WTC11 (cell line): ENCODE results near the gene CDC20B. TPM values are rescaled to one million over a fixed set of nuclear protein-coding genes. Genes with fewer than 3 reads are reported as not detected.

ENCODE experiments used
- ATAC-seq: fragments of 200-7000 bp; cut with Tn5 transposase; 2 replicates; pipeline ENCODE4 v1.10.0; 2021; ENCODE audit warnings: mild to moderate bottlenecking, moderate library complexity
- Bru-seq: library from RNA; stranded (reverse); fragments of 400-500 nt; gene quantifications from one replicate; lab custom pipeline; 2021; lab: Mats Ljungman, UMichigan
- CTCF ChIA-PET: fragments of 300-600 bp; sonication (Branson Sonifier 250); formaldehyde crosslinking; loops from one replicate; lab custom pipeline; 2021; ENCODE audit warnings: antibody characterized with exemption; lab: Charles Lee
- POLR2A ChIA-PET: fragments of 350-600 bp; sonication (Branson Sonifier 250); formaldehyde crosslinking; loops from one replicate; lab custom pipeline; 2021; ENCODE audit warnings: antibody characterized with exemption; lab: Charles Lee
- DNase-seq: peaks from one replicate; pipeline ENCODE4 v3.0.0; 2021; ENCODE audit warnings: low spot score
- H3K27ac Mint-ChIP-seq: 2 replicates; pipeline ENCODE4 v1.8.0; 2021; ENCODE audit warnings: mixed read lengths
- H3K27me3 Mint-ChIP-seq: 2 replicates; pipeline ENCODE4 v1.8.0; 2021; ENCODE audit warnings: low read depth, mild to moderate bottlenecking, moderate library complexity, mixed read lengths
- H3K36me3 Mint-ChIP-seq: 2 replicates; pipeline ENCODE4 v1.8.0; 2021; ENCODE audit warnings: mixed read lengths
- H3K4me1 Mint-ChIP-seq: 2 replicates; pipeline ENCODE4 v1.8.0; 2022; ENCODE audit warnings: mixed read lengths
- H3K4me3 Mint-ChIP-seq: 2 replicates; pipeline ENCODE4 v1.8.0; 2021; ENCODE audit warnings: mild to moderate bottlenecking, moderate library complexity, mixed read lengths
- H3K9me3 Mint-ChIP-seq: 2 replicates; pipeline ENCODE4 v1.8.0; 2021; ENCODE audit warnings: mixed read lengths
- ERG ChIP-seq: fragments of 250-450 bp; sonication (Bioruptor Pico); IDR thresholded peaks from 2 replicates; pipeline ENCODE4 v1.8.0; 2021; ENCODE audit warnings: mild to moderate bottlenecking
- ETV6 ChIP-seq: sonication (generic); formaldehyde crosslinking; IDR thresholded peaks from 2 replicates; pipeline ENCODE4 v1.8.1; 2022; ENCODE audit warnings: mild to moderate bottlenecking, missing genetic modification reagents
- FOXK1 ChIP-seq: sonication (generic); formaldehyde crosslinking; IDR thresholded peaks from 2 replicates; pipeline ENCODE4 v1.8.0; 2022; ENCODE audit warnings: mild to moderate bottlenecking, moderate library complexity, missing genetic modification reagents
- NFATC4 ChIP-seq: fragments of 250-450 bp; sonication (Bioruptor Pico); IDR thresholded peaks from 2 replicates; pipeline ENCODE4 v1.9.0; 2021; ENCODE audit warnings: mild to moderate bottlenecking
- NFYB ChIP-seq: sonication (generic); formaldehyde crosslinking; conservative IDR thresholded peaks from 2 replicates; pipeline ENCODE4 v1.8.0; 2022; ENCODE audit warnings: low read depth, missing genetic modification reagents
- TEAD4 ChIP-seq: sonication (generic); formaldehyde crosslinking; IDR thresholded peaks from 2 replicates; pipeline ENCODE4 v1.8.0; 2022; ENCODE audit warnings: mild to moderate bottlenecking, missing genetic modification reagents
- long read RNA-seq, 3 experiments: library from RNA in 1 of 3; library from capped mRNA in 1 of 3; library from polyadenylated mRNA in 1 of 3; unstranded in 2 of 3; stranded (forward) in 1 of 3; transcript quantifications; one replicate each; pipeline ENCODE4 v2.0.0, GENCODE V29; 2021
- total RNA-seq: library from RNA; stranded (reverse); gene quantifications from 3 replicates; pipeline ENCODE4 v1.2.3, GENCODE V29; 2021
- TF ChIP-seq, protein P1 (sequence below): sonication (generic); formaldehyde crosslinking; IDR thresholded peaks from 2 replicates; pipeline ENCODE4 v1.8.0; 2022; ENCODE audit warnings: mild to moderate bottlenecking, missing genetic modification reagents
- TF ChIP-seq, protein P2 (sequence below): sonication (generic); formaldehyde crosslinking; IDR thresholded peaks from 2 replicates; pipeline ENCODE4 v1.8.0; 2022; ENCODE audit warnings: missing genetic modification reagents
- TF ChIP-seq, protein P3 (sequence below): sonication (generic); formaldehyde crosslinking; IDR thresholded peaks from 2 replicates; pipeline ENCODE4 v1.8.0; 2022; ENCODE audit warnings: mild to moderate bottlenecking, missing genetic modification reagents
- TF ChIP-seq, protein P4 (sequence below): sonication (generic); formaldehyde crosslinking; conservative IDR thresholded peaks from 2 replicates; pipeline ENCODE4 v1.8.1; 2022; ENCODE audit warnings: mild to moderate bottlenecking, missing genetic modification reagents
- TF ChIP-seq, protein P5 (sequence below): sonication (generic); formaldehyde crosslinking; IDR thresholded peaks from 2 replicates; pipeline ENCODE4 v1.8.1; 2022; ENCODE audit warnings: mild to moderate bottlenecking, missing genetic modification reagents, moderate library complexity, borderline replicate concordance
- TF ChIP-seq, protein P6 (sequence below): fragments of 250-450 bp; sonication (Bioruptor Pico); IDR thresholded peaks from 2 replicates; pipeline ENCODE4 v2.1.2; 2022; ENCODE audit warnings: mild to moderate bottlenecking, moderate library complexity

The CDC20B gene
- not detected in 3 replicates for total RNA-seq
- Bru-seq, nascent RNA, result percentile 11 among the genes with signal in this experiment
- long read RNA-seq, experiment 1, partial matches to known transcripts, result 1 of 1 reads
- long read RNA-seq, experiment 1, other reads (novel, unspliced or antisense), result 0 of 1 reads
- long read RNA-seq, experiment 2, result 0 reads
- long read RNA-seq, experiment 3, result 0 reads

- H3K27ac Mint-ChIP-seq, result no peak within 1 kb of the TSS
- H3K9me3 Mint-ChIP-seq, result no peaks in the 10 kb centered on the region
- TF ChIP-seq, protein P1, sequence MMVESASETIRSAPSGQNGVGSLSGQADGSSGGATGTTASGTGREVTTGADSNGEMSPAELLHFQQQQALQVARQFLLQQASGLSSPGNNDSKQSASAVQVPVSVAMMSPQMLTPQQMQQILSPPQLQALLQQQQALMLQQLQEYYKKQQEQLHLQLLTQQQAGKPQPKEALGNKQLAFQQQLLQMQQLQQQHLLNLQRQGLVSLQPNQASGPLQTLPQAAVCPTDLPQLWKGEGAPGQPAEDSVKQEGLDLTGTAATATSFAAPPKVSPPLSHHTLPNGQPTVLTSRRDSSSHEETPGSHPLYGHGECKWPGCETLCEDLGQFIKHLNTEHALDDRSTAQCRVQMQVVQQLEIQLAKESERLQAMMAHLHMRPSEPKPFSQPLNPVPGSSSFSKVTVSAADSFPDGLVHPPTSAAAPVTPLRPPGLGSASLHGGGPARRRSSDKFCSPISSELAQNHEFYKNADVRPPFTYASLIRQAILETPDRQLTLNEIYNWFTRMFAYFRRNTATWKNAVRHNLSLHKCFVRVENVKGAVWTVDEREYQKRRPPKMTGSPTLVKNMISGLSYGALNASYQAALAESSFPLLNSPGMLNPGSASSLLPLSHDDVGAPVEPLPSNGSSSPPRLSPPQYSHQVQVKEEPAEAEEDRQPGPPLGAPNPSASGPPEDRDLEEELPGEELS (CRISPR knock-in tag), result no peak
- peak; percentile 37; the same call in 1 of the 2 replicates for TF ChIP-seq NFYB (CRISPR knock-in tag)
- H3K27me3 Mint-ChIP-seq, result peaks cover 75% of the 10 kb centered on the region
- H3K4me3 Mint-ChIP-seq, result peak within 1 kb of the TSS; percentile 74
- peak; percentile 79 for DNase-seq
- CTCF ChIA-PET, result interaction anchor here (0.8 to 3.8 kb wide), 8 partner anchors 13 to 233 kb away, joined by 3 to 48 read pairs (median 6); partner anchors contain the start of genes CCNO, GPX8 and MCIDAS
- peak; percentile 66 for ATAC-seq
- POLR2A ChIA-PET, result interaction anchor here (1.0 kb wide), 1 partner anchor 11 kb away, joined by 3 read pairs; no protein-coding TSS in a partner anchor
- H3K4me1 Mint-ChIP-seq, result peaks cover 37% of the 10 kb centered on the region
- no peaks in the 10 kb centered on the region for H3K36me3 Mint-ChIP-seq
Observed at GRCh38 chr5:55172937-55173686, at the start of gene CDC20B. CDC20B (minus strand) TSS chr5:55173177; CDS start chr5:55173000, 177 bp downstream.

- ChIA-PET POLR2A (no interaction called here), CTCF (interaction anchor here (1.2 to 2.6 kb wide), 3 partner anchors 35 to 50 kb away, joined by 3 to 11 read pairs (median 6); no protein-coding TSS in a partner anchor)
- peaks cover 53% of the 10 kb centered on the region for H3K4me1 Mint-ChIP-seq
- ATAC-seq, result no peak
- no peak for TF ChIP-seq ETV6 (CRISPR knock-in tag)
- TF ChIP-seq NFATC4, result no peak
- TF ChIP-seq ERG, result no peak
- TF ChIP-seq, protein P2, sequence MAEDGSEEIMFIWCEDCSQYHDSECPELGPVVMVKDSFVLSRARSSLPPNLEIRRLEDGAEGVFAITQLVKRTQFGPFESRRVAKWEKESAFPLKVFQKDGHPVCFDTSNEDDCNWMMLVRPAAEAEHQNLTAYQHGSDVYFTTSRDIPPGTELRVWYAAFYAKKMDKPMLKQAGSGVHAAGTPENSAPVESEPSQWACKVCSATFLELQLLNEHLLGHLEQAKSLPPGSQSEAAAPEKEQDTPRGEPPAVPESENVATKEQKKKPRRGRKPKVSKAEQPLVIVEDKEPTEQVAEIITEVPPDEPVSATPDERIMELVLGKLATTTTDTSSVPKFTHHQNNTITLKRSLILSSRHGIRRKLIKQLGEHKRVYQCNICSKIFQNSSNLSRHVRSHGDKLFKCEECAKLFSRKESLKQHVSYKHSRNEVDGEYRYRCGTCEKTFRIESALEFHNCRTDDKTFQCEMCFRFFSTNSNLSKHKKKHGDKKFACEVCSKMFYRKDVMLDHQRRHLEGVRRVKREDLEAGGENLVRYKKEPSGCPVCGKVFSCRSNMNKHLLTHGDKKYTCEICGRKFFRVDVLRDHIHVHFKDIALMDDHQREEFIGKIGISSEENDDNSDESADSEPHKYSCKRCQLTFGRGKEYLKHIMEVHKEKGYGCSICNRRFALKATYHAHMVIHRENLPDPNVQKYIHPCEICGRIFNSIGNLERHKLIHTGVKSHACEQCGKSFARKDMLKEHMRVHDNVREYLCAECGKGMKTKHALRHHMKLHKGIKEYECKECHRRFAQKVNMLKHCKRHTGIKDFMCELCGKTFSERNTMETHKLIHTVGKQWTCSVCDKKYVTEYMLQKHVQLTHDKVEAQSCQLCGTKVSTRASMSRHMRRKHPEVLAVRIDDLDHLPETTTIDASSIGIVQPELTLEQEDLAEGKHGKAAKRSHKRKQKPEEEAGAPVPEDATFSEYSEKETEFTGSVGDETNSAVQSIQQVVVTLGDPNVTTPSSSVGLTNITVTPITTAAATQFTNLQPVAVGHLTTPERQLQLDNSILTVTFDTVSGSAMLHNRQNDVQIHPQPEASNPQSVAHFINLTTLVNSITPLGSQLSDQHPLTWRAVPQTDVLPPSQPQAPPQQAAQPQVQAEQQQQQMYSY, result no peak
- TF ChIP-seq FOXK1 (CRISPR knock-in tag), result no peak
- TF ChIP-seq TEAD4, result no peak
- TF ChIP-seq, protein P3, sequence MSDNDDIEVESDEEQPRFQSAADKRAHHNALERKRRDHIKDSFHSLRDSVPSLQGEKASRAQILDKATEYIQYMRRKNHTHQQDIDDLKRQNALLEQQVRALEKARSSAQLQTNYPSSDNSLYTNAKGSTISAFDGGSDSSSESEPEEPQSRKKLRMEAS (CRISPR knock-in tag), result no peak
- TF ChIP-seq, protein P4, sequence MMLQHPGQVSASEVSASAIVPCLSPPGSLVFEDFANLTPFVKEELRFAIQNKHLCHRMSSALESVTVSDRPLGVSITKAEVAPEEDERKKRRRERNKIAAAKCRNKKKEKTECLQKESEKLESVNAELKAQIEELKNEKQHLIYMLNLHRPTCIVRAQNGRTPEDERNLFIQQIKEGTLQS (CRISPR knock-in tag), result no peak
- TF ChIP-seq, protein P5, sequence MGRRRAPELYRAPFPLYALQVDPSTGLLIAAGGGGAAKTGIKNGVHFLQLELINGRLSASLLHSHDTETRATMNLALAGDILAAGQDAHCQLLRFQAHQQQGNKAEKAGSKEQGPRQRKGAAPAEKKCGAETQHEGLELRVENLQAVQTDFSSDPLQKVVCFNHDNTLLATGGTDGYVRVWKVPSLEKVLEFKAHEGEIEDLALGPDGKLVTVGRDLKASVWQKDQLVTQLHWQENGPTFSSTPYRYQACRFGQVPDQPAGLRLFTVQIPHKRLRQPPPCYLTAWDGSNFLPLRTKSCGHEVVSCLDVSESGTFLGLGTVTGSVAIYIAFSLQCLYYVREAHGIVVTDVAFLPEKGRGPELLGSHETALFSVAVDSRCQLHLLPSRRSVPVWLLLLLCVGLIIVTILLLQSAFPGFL (CRISPR knock-in tag), result no peak
- TF ChIP-seq, protein P6, sequence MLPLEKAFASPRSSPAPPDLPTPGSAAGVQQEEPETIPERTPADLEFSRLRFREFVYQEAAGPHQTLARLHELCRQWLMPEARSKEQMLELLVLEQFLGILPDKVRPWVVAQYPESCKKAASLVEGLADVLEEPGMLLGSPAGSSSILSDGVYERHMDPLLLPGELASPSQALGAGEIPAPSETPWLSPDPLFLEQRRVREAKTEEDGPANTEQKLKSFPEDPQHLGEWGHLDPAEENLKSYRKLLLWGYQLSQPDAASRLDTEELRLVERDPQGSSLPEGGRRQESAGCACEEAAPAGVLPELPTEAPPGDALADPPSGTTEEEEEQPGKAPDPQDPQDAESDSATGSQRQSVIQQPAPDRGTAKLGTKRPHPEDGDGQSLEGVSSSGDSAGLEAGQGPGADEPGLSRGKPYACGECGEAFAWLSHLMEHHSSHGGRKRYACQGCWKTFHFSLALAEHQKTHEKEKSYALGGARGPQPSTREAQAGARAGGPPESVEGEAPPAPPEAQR (CRISPR knock-in tag), result no peak
- H3K27ac Mint-ChIP-seq, result no peak overlapping the region
- H3K27me3 Mint-ChIP-seq, result peaks cover 95% of the 10 kb centered on the region
- no peaks in the 10 kb centered on the region for H3K36me3 Mint-ChIP-seq
- no peak for DNase-seq
- H3K4me3 Mint-ChIP-seq, result peak overlapping the region; percentile 55
- H3K9me3 Mint-ChIP-seq, result no peaks in the 10 kb centered on the region
Observed at GRCh38 chr5:55222092-55222984, 49.4 kb upstream of the CDC20B start.
